Peyer's patch (tissue), 4 donors: ENCODE results near the gene TYW1B.
"Not testable (repeated sequence)": the region's sequence is repeated elsewhere in the genome, so short reads cannot be mapped to it uniquely, and the experiment has no call there.

Source experiments
- POLR2A ChIP-seq, 2 donors: fragments of 450-650 bp; IDR thresholded peaks; one replicate each; pipeline ENCODE4 v1.5.1; 2017; ENCODE audit warnings: antibody characterized with exemption in 2 of 2, mild to moderate bottlenecking in 2 of 2, moderate library complexity in 2 of 2
- TF ChIP-seq, protein P1 (sequence below), 6 experiments: fragments of 450-650 bp in 4 of 6; fragments of 200-600 bp in 2 of 6; sonication (generic) in 1 of 6; IDR thresholded peaks; one replicate each; pipeline ENCODE4 v1.5.1; 2017 to 2019; ENCODE audit warnings: antibody characterized with exemption in 6 of 6, mild to moderate bottlenecking in 3 of 6, moderate library complexity in 1 of 6

DNA sequence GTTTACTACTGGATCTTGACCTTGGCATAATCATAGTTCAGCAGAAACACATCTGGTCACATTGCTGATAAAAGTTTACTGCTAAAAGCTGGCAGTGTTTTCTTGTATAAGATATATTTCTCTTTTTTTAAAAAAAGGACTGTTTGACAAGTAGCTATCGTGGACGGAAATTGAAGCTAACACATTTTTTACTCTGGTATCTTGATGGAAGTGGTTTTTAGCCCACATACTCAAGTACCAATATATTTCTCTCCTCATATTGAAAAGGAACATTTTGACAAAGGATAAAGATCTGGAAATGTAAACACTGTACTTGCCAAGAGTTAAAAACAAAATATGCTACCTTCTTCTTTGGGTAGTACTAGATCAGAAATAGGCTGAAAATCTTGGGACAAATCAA, 137.8 kb downstream of the TYW1B start:
- TF ChIP-seq, protein P1, sequence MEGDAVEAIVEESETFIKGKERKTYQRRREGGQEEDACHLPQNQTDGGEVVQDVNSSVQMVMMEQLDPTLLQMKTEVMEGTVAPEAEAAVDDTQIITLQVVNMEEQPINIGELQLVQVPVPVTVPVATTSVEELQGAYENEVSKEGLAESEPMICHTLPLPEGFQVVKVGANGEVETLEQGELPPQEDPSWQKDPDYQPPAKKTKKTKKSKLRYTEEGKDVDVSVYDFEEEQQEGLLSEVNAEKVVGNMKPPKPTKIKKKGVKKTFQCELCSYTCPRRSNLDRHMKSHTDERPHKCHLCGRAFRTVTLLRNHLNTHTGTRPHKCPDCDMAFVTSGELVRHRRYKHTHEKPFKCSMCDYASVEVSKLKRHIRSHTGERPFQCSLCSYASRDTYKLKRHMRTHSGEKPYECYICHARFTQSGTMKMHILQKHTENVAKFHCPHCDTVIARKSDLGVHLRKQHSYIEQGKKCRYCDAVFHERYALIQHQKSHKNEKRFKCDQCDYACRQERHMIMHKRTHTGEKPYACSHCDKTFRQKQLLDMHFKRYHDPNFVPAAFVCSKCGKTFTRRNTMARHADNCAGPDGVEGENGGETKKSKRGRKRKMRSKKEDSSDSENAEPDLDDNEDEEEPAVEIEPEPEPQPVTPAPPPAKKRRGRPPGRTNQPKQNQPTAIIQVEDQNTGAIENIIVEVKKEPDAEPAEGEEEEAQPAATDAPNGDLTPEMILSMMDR (IDR thresholded peaks at IDR 0.05): not testable (repeated sequence)
- TF ChIP-seq POLR2A (IDR thresholded peaks at IDR 0.05): not testable (repeated sequence)
